AG08395 (cell line): ENCODE data around the gene SPAST.
"Not testable (repeated sequence)": the region's sequence is repeated elsewhere in the genome, so short reads cannot be mapped to it uniquely, and the experiment has no call there.

Source experiments
- DNase-seq: peaks from one replicate; pipeline ENCODE4 v3.0.0; 2012; ENCODE audit warnings: mixed read lengths, low spot score

SPAST gene

GRCh38 chr2:32124660-32125059 lies 61.3 kb downstream of the SPAST start:
- DNase-seq: no peak

GRCh38 chr2:32128636-32129035 lies 65.3 kb downstream of the SPAST start:
- DNase-seq: no peak

GRCh38 chr2:32129086-32129485 lies 65.7 kb downstream of the SPAST start:
- no peak for DNase-seq

- peak; percentile 85 for DNase-seq
Measured at GRCh38 chr2:32135409-32135808, 72.1 kb downstream of the SPAST start.

- peak; percentile 26 for DNase-seq
Measured at GRCh38 chr2:32136097-32136496, 72.7 kb downstream of the SPAST start.

- DNase-seq: not testable (repeated sequence)
Measured at GRCh38 chr2:32151544-32151943, 88.2 kb downstream of the SPAST start.

GRCh38 chr2:32159678-32160077 lies 96.3 kb downstream of the SPAST start:
- no peak for DNase-seq

- DNase-seq: no peak
Measured at GRCh38 chr2:32161296-32161695, 97.9 kb downstream of the SPAST start.

- not testable (repeated sequence) for DNase-seq
Measured at GRCh38 chr2:32164254-32164653, 100.9 kb downstream of the SPAST start.

- not testable (repeated sequence) for DNase-seq
Measured at GRCh38 chr2:32165027-32165347, 101.6 kb downstream of the SPAST start.

- no peak for DNase-seq
Measured at GRCh38 chr2:32166115-32166574, 102.8 kb downstream of the SPAST start.

GRCh38 chr2:32168513-32168912 lies 105.2 kb downstream of the SPAST start:
- no peak for DNase-seq

- DNase-seq: no peak
Measured at GRCh38 chr2:32172870-32173269, 109.5 kb downstream of the SPAST start.

GRCh38 chr2:32182667-32183066 lies 119.3 kb downstream of the SPAST start:
- no peak for DNase-seq

- no peak for DNase-seq
Measured at GRCh38 chr2:32189011-32189410, 125.7 kb downstream of the SPAST start.

GRCh38 chr2:32192418-32192817 lies 129.1 kb downstream of the SPAST start:
- DNase-seq: no peak

GRCh38 chr2:32200814-32201213 lies 137.5 kb downstream of the SPAST start:
- no peak for DNase-seq

GRCh38 chr2:32203428-32203827 lies 140.1 kb downstream of the SPAST start:
- not testable (repeated sequence) for DNase-seq
